ENCODE results near the gene MAB21L4.

MAB21L4 gene

GRCh38 chr2:240922982-240923537, 27.1 kb upstream of the MAB21L4 start:
- no peak for DNase-seq

GRCh38 chr2:240922245-240922981, 26.5 kb upstream of the MAB21L4 start:
- DNase-seq, result no peak

- no peak for DNase-seq
Measured at GRCh38 chr2:240921995-240922244, 26.0 kb upstream of the MAB21L4 start.

DNA sequence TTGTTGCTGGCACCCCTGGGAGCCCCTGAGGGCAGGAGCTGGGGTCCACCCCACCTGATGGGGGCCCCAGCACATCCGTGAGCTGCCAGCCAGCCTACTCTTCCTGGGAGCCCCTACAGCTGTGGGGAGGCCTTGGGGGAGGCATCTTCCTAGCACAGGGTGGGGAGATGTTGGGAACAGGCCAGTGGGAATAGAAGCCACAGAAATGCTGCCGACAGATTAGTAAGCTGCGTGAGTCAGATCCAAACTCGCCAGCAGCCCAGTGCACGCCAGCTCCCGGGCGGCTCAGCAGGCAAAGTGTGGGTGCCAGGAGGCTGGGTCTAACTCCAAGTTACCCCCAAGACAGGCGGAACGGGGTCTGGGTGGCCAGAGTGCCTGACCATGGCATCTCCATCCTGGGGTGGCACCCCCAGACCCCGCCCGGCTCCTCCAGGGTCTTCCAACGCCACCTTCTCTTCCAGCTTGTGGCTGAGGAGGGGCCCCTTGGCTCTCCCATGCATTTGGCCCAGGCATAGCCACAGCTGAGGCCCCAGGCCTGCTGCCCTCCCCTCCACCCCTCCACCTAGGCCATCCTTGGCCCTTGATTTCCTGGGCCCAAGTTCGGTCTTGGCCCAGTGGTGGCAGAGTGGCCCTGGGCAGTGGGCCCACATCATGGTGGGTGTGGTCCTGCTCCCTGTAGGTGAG, 25.5 kb upstream of the MAB21L4 start:
- DNase-seq, result no peak

GRCh38 chr2:240920783-240921231, 24.9 kb upstream of the MAB21L4 start:
- DNase-seq, result no peak

DNA sequence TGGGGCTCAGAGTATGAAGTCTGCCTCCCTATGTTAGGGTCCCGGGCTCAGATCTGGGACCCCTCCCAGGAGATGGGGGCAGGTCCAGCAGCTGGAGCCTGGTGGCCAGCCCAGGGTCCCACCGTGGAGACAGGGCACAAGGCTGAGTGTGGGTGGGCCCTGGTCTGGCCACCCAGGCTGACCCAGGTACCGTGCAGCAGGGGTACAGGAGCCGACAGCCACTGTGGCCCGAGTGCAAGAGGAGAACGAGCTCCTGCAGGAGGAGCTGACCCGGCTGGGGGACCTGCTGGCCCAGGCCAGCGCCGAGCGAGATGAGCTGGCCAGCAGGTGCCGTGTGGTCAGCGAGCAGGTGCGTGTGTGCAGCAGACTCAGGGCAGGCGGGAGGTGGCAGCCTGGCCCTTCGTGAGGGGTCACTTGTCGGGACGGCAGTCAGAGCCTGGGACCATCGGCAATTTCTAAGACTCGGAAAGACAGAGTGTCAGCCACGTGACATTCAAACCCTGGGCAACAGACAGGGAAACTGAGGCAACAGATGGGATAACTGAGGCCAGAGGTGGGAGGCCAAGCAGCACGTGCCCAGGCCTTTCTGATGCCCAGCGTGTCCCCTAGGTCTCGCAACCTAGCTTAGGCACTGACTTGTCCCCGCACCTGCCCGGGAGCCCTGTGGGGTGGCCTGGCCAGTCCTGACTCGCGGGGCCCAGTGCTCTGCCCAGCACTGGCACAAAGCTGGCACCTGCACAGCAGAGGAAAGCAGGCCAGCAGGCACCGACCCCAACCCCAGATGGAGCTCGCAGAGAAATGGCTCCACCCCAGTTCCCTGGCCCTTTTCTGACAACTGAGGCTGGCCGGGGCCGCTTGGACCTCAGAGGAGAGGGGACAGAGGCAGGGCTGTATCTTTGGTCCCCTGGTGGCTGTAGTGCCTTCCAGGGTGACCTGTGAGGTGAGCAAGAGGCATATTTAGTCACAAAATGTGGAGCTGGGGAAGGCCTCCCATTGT, 24.1 kb upstream of the MAB21L4 start:
- no peak for DNase-seq

GRCh38 chr2:240919161-240919781, 23.3 kb upstream of the MAB21L4 start:
- DNase-seq, result no peak

DNA sequence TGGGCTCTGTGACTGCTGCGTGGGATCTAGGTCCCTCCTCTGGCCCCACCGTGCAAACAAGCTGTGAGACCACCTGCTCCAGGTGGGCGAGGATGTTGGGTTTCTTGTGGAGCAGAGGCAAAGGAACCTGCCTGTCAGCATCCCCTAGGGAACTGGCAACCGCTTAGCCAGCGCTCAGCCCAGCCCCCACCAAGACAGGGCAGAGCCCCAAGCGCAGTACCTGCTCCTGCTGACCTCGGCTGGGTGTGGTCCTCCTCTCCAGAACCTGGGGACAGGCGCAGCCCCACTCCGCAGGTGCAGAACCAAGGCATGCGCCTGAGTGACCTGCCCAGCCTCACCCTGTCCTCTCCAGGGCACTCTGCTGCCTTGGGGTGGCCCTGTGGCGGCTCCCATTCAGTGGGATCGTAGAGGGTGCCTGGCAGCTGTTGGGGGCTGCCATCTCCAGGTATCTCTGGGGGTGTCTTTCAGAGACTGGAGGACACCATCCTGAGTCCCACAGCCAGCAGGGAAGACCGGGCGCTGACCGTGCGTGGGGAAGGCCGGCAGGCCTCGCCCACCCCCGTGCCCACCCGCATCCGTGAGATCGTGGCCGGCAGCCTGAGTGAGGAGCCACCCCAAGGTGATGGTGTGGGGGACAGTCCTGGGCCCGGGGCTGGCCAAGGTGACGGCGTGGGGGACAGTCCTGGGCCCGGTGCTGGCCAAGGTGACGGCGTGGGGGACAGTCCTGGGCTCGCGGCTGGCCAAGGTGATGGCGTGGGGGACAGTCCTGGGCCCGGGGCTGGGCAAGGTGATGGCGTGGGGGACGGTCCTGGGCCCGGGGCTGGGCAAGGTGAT, 22.5 kb upstream of the MAB21L4 start:
- DNase-seq, result peak; percentile 1

- DNase-seq, result peak; percentile 0
Measured at GRCh38 chr2:240917684-240918257, 21.8 kb upstream of the MAB21L4 start.

GRCh38 chr2:240917009-240917683, 21.2 kb upstream of the MAB21L4 start:
- no peak for DNase-seq

- no peak for DNase-seq
Measured at GRCh38 chr2:240916571-240917008, 20.6 kb upstream of the MAB21L4 start.

DNA sequence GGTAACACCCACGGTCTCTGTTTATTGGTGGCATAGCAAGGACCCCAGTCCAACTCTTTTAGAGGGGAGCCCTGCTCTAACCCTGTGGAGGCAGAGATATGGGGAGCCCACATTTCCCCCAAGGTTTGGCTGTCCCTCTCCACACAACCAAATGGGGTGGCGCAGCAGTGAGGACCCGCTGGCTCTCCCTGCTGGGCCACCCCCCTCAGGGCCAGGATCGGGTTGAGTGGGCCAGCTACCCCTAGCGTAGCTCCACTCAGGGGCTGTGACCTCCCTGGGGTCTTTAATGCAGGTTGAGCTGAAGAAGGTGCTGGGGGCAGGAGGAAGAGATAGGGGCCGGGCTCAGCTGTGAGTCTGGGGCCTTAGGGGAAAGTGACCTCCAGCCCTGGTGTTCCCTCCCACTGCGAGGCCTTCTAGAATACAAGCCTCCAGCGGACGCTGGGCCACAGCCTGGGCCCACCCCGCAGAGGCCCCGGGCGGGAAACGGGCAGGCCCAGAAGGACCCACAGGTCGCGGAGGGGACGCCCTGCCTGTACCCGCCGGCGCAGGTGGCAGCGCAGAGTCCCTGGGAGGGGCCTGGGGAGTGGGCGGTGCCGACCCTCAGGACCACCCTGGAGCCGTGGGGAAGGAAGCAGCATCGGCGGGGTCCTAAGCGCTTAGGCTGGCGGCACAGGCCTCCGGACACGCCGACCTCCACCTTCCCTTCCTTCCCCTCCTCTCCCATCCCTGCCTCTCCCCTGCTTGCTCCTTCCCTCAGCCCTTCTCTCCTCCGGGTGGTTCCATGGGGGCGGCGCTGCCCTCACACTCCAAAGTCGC, 19.8 kb upstream of the MAB21L4 start:
- no peak for DNase-seq

GRCh38 chr2:240914645-240915525, 18.9 kb upstream of the MAB21L4 start:
- DNase-seq, result no peak

DNA sequence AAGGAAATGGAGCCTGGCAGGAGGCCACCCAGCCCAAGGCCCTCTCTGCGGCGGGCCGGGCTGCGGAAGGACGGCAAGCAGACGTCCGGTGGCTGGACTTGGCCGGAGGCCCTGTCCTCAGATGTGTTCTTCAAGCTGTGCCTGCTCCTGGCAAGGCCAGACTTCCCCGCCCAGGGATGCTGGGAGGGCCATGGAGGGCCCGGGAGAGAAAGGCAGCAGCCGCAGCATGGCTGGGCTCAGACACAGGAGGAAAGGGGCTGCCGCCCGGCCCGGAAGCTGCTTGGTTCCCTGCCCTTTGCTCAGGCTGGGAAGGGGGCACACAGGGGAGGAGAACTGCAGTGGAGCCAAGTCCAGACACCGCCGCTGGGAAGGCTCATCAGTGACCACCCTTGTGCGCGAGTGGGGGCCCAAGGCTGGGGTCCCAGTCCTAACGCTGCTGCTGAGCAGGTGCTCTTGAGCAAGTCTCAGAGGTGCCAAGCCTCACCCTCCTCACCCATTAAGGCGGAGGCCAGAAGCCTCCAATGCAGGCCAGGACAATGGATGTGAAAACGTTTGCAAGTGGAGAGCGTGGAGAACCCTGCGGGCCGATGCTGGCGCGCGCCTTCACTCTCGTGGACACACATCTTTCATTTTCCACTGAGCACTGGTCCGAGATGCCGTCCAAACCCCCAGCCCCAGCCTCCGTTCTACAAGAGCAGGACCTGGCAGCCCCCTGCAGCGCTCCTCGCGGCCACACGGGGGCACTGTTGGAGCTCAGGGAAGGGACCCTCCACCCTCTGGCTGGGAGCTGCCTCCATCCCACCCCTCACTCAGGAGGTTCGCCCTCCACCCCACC, 18.1 kb upstream of the MAB21L4 start:
- DNase-seq, result peak; percentile 66

DNA sequence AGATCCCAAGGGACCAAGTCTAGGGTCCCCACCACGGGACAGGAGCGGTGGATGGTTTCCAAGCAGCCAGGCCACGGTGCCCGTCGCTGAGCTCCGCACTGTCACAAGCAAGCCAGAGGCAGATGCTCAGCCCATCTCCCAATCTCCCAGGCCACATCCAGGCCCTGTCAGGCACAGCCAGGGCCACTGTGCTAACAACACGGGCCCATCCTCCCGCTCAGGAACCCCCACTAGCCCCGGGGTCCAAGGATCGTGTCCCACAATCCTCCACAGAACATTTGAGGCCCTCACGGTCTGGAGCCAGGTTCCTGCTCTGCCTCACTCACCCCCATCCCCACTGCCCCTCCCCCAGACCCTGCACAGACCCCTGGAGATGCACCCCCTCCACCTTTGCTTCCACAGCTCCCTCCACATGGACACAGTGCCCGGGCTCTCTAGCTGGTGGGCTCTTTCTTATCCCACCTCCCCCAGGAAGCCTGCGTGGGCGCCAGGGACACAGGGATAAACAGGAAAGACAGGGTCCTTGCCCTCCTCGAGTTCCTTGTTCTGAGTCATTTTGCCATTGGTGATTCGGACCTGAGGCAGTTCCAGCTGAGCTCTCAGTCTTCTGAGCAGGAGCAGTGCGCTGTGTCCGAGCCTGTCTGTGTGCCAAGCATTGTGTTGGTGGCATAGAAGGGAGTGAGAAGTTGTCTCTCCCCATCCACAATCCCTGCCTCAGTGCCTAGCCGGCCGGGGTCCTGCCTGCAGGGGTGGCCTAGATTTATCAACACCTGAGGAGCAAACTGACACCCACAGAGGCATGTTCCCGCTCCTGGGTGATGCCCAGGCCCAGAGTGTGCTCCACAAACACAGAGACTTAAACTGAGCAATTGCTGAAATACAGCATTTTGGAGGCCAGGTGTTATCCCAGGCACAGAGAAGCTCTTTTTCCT, 17.2 kb upstream of the MAB21L4 start:
- no peak for DNase-seq

- no peak for DNase-seq
Measured at GRCh38 chr2:240911641-240912265, 15.8 kb upstream of the MAB21L4 start.

Data from stimulated activated CD4-positive, alpha-beta T cell treated with anti-CD3 and anti-CD28 coated beads, Interleukin-4, amount 100 ng/mL, for 1 hour (primary cell).